Neural crest cell (in vitro differentiated cells): ENCODE measurements around the gene TXNDC2. TPM values are rescaled to one million over a fixed set of nuclear protein-coding genes. Genes with fewer than 3 reads are reported as not detected.

ENCODE experiments used
- DNase-seq: peaks from one replicate; pipeline ENCODE4 v3.0.0; 2021; ENCODE audit warnings: low read depth, mixed read lengths, low spot score
- H3K27ac Mint-ChIP-seq: one replicate; pipeline ENCODE4 v1.8.0; 2021; ENCODE audit warnings: mild to moderate bottlenecking, mixed read lengths; ENCODE audit not compliant: unreplicated experiment
- H3K27me3 Mint-ChIP-seq: 2 replicates; pipeline ENCODE4 v1.8.0; 2021; ENCODE audit warnings: low read depth, mild to moderate bottlenecking, mixed read lengths
- H3K36me3 Mint-ChIP-seq: 2 replicates; pipeline ENCODE4 v1.8.0; 2021; ENCODE audit warnings: low read depth, mild to moderate bottlenecking, mixed read lengths
- H3K4me1 Mint-ChIP-seq: 2 replicates; pipeline ENCODE4 v1.8.0; 2021; ENCODE audit warnings: mixed read lengths
- H3K4me3 Mint-ChIP-seq: one replicate; pipeline ENCODE4 v1.8.0; 2021; ENCODE audit warnings: mild to moderate bottlenecking, mixed read lengths
- H3K9me3 Mint-ChIP-seq: 2 replicates; pipeline ENCODE4 v1.8.0; 2021; ENCODE audit warnings: mixed read lengths
- CTCF ChIP-seq: fragments of 200-600 bp; sonication (generic); conservative IDR thresholded peaks from 2 replicates; pipeline ENCODE4 v1.5.0; 2021; ENCODE audit warnings: antibody characterized with exemption, mild to moderate bottlenecking
- long read RNA-seq: library from polyadenylated mRNA; unstranded; transcript quantifications from one replicate; pipeline ENCODE4 v2.0.0, GENCODE V29; 2020
- total RNA-seq: library from RNA; stranded (reverse); gene quantifications from 2 replicates; pipeline ENCODE4 v1.2.1, GENCODE V29; 2021

TXNDC2 gene
- not detected in 2 replicates for total RNA-seq
- long read RNA-seq: 0 reads

GRCh38 chr18:9885170-9886004, at the start of gene TXNDC2:
Gene TXNDC2 (plus strand): TSS chr18:9885973. CDS start chr18:9886681, 708 bp downstream.
- Mint-ChIP-seq H3K4me3 (no peak within 1 kb of the TSS), H3K27me3 (no peaks in the 10 kb centered on the region), H3K4me1 (no peaks in the 10 kb centered on the region), H3K9me3 (peaks cover 8% of the 10 kb centered on the region), H3K36me3 (no peaks in the 10 kb centered on the region), H3K27ac (no peak within 1 kb of the TSS)
- no peak for TF ChIP-seq CTCF
- no peak for DNase-seq

- Mint-ChIP-seq H3K27me3 (no peaks in the 10 kb centered on the region), H3K9me3 (peaks cover 4% of the 10 kb centered on the region), H3K4me3 (no peak overlapping the region), H3K36me3 (peaks cover 4% of the 10 kb centered on the region), H3K4me1 (peaks cover 7% of the 10 kb centered on the region), H3K27ac (peak overlapping the region; percentile 58)
- no peak for TF ChIP-seq CTCF
- no peak for DNase-seq
Observed at GRCh38 chr18:9838144-9838877, 47.5 kb upstream of the TXNDC2 start.

- H3K4me1 Mint-ChIP-seq: peaks cover 7% of the 10 kb centered on the region
- no peak overlapping the region for H3K4me3 Mint-ChIP-seq
- H3K27me3 Mint-ChIP-seq: no peaks in the 10 kb centered on the region
- H3K27ac Mint-ChIP-seq: no peak overlapping the region
- no peak for DNase-seq
- peaks cover 4% of the 10 kb centered on the region for H3K9me3 Mint-ChIP-seq
- H3K36me3 Mint-ChIP-seq: peaks cover 2% of the 10 kb centered on the region
- no peak for TF ChIP-seq CTCF
Observed at GRCh38 chr18:9839211-9839610, 46.6 kb upstream of the TXNDC2 start.

- peaks cover 4% of the 10 kb centered on the region for H3K9me3 Mint-ChIP-seq
- H3K4me1 Mint-ChIP-seq: peaks cover 7% of the 10 kb centered on the region
- no peak overlapping the region for H3K4me3 Mint-ChIP-seq
- TF ChIP-seq CTCF: no peak
- no peak overlapping the region for H3K27ac Mint-ChIP-seq
- H3K36me3 Mint-ChIP-seq: peaks cover 2% of the 10 kb centered on the region
- no peak for DNase-seq
- no peaks in the 10 kb centered on the region for H3K27me3 Mint-ChIP-seq
Observed at GRCh38 chr18:9839853-9840252, 45.9 kb upstream of the TXNDC2 start.

GRCh38 chr18:9841752-9842151, 44.0 kb upstream of the TXNDC2 start:
- no peak for TF ChIP-seq CTCF
- Mint-ChIP-seq H3K4me3 (no peak overlapping the region), H3K27ac (peak overlapping the region; percentile 82), H3K36me3 (peaks cover 2% of the 10 kb centered on the region), H3K4me1 (peaks cover 3% of the 10 kb centered on the region), H3K9me3 (peaks cover 4% of the 10 kb centered on the region), H3K27me3 (no peaks in the 10 kb centered on the region)
- DNase-seq: no peak
